ENCODE results near the gene SIAH2. TPM values are rescaled to one million over a fixed set of nuclear protein-coding genes. Genes with fewer than 3 reads are reported as not detected.

Gene SIAH2
- total and polyA plus RNA-seq, 4 donors = 7.5 to 37.9 (median 21.9) TPM

DNA sequence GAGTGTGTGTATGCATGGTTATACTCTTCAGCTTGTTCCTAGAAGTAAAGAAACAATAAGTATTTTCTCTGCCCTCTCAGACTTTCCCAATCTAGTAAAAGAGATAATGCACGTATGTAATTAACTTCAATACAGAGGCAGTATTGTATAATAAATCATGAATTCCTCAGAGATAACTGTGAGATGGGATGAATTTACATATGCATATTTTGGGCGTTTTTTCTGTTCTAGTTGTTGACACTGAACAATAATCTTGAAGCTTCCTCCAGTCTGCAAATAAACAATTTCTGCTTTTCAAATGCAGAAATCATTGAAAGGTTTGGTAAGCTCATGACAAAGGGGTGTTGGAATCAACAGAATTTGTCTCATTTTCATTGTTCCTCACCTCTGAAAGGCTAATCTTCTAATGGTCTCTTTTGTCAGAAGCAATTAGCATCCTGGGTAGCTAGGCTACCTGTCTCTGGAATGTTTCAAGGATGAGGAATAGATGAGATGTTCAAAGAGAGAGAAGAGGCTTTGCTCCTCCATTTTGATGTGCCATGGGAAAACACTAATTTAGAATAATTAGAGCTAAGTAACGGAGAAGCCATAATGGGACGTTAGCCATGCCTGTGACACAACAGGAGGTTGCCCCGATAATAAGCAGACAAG, 43.3 kb upstream of the SIAH2 start:
- H3K36me3 ChIP-seq (ENCODE audit: control insufficient read depth in 4 of 4, insufficient read depth in 4 of 4, low read length in 4 of 4) = no peaks in the 10 kb centered on the region
- TF ChIP-seq, protein P1, sequence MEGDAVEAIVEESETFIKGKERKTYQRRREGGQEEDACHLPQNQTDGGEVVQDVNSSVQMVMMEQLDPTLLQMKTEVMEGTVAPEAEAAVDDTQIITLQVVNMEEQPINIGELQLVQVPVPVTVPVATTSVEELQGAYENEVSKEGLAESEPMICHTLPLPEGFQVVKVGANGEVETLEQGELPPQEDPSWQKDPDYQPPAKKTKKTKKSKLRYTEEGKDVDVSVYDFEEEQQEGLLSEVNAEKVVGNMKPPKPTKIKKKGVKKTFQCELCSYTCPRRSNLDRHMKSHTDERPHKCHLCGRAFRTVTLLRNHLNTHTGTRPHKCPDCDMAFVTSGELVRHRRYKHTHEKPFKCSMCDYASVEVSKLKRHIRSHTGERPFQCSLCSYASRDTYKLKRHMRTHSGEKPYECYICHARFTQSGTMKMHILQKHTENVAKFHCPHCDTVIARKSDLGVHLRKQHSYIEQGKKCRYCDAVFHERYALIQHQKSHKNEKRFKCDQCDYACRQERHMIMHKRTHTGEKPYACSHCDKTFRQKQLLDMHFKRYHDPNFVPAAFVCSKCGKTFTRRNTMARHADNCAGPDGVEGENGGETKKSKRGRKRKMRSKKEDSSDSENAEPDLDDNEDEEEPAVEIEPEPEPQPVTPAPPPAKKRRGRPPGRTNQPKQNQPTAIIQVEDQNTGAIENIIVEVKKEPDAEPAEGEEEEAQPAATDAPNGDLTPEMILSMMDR (IDR thresholded peaks at IDR 0.05; ENCODE audit: control extremely low read depth, extremely low read depth) = no peak
- H3K4me1 ChIP-seq (ENCODE audit: control insufficient read depth in 5 of 5, insufficient read depth in 5 of 5, low read length in 5 of 5) = no peaks in the 10 kb centered on the region
- peaks cover 0 to 3% (median 0%) of the 10 kb centered on the region in 3 donors for H3K27me3 ChIP-seq (ENCODE audit: control insufficient read depth in 3 of 3, insufficient read depth in 3 of 3, low read length in 2 of 3)
- no peak for DNase-seq
- no peak overlapping the region for H3K9ac ChIP-seq (ENCODE audit: insufficient read depth in 1 of 2, low read length in 2 of 2)
- no peak overlapping the region for H3K4me3 ChIP-seq
- ATAC-seq (ENCODE audit: insufficient read depth, low FRiP score) = no peak
- no peak overlapping the region for H3K27ac ChIP-seq (ENCODE audit: low read depth in 1 of 2, low read length in 1 of 2)
- H3K9me3 ChIP-seq (ENCODE audit: control insufficient read depth in 4 of 4, insufficient read depth in 3 of 4, low read length in 3 of 4) = no peaks in the 10 kb centered on the region
- 74 to 78% methylated on average over 5 of the region's 5 CpGs for WGBS, 2 donors

- Histone ChIP-seq H3K4me1 (ENCODE audit: control insufficient read depth in 5 of 5, insufficient read depth in 5 of 5, low read length in 5 of 5) (no peaks in the 10 kb centered on the region), H3K27me3 (ENCODE audit: control insufficient read depth in 3 of 3, insufficient read depth in 3 of 3, low read length in 2 of 3) (peaks cover 0 to 3% (median 0%) of the 10 kb centered on the region in 3 donors), H3K36me3 (ENCODE audit: control insufficient read depth in 4 of 4, insufficient read depth in 4 of 4, low read length in 4 of 4) (no peaks in the 10 kb centered on the region), H3K4me3 (no peak overlapping the region), H3K9ac (ENCODE audit: insufficient read depth in 1 of 2, low read length in 2 of 2) (no peak overlapping the region), H3K27ac (ENCODE audit: low read depth in 1 of 2, low read length in 1 of 2) (no peak overlapping the region), H3K9me3 (ENCODE audit: control insufficient read depth in 4 of 4, insufficient read depth in 3 of 4, low read length in 3 of 4) (peaks cover 0 to 2% (median 0%) of the 10 kb centered on the region in 4 donors)
- no peak for DNase-seq
- WGBS, 2 donors = 61 to 77% methylated on average over 2 of the region's 2 CpGs
- TF ChIP-seq, protein P1 (IDR thresholded peaks at IDR 0.05; ENCODE audit: control extremely low read depth, extremely low read depth) = no peak
- ATAC-seq (ENCODE audit: insufficient read depth, low FRiP score) = no peak
These were observed 42.4 kb upstream of the SIAH2 start for GRCh38 chr3:150805354-150805753.

DNA sequence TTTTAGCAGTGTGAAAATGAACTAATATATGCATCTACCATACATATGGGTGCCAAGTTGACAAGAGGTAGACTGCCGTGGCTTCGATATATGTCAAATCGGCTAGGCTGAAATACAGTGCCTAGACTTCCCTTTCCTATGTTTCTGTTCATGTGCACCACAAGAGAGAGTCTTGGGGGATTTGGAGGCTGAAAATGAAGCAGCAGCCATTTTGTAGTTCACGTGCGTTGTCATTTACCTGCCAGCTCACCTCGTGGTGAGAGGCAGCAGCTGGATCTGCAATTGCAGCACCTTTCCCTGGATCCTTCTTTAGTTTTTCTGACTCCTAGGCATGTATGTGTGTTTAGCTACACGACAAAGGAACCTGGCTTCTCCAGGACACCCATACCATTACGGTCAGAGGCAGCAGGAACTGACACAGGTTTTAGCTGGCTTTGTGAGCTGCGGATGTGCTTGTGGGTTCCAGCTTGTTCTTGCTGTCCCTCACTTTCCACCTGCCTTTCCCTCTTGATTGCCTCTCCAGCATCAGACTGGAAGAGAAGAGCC, 40.5 kb upstream of the SIAH2 start:
- no peak overlapping the region for H3K9ac ChIP-seq (ENCODE audit: insufficient read depth in 1 of 2, low read length in 2 of 2)
- TF ChIP-seq, protein P1 (IDR thresholded peaks at IDR 0.05; ENCODE audit: control extremely low read depth, extremely low read depth) = no peak
- H3K9me3 ChIP-seq (ENCODE audit: control insufficient read depth in 4 of 4, insufficient read depth in 3 of 4, low read length in 3 of 4) = peaks cover 0 to 2% (median 0%) of the 10 kb centered on the region in 4 donors
- ATAC-seq (ENCODE audit: insufficient read depth, low FRiP score) = no peak
- H3K4me3 ChIP-seq = no peak overlapping the region
- H3K4me1 ChIP-seq (ENCODE audit: control insufficient read depth in 5 of 5, insufficient read depth in 5 of 5, low read length in 5 of 5) = no peaks in the 10 kb centered on the region
- WGBS, 2 donors = 92 to 95% methylated on average over 9 of the region's 9 CpGs
- no peak for DNase-seq
- no peak overlapping the region for H3K27ac ChIP-seq (ENCODE audit: low read depth in 1 of 2, low read length in 1 of 2)
- H3K36me3 ChIP-seq (ENCODE audit: control insufficient read depth in 4 of 4, insufficient read depth in 4 of 4, low read length in 4 of 4) = no peaks in the 10 kb centered on the region
- H3K27me3 ChIP-seq (ENCODE audit: control insufficient read depth in 3 of 3, insufficient read depth in 3 of 3, low read length in 2 of 3) = peaks cover 0 to 3% (median 0%) of the 10 kb centered on the region in 3 donors
